ENCODE data around the gene PARP12. TPM values are rescaled to one million over a fixed set of nuclear protein-coding genes. Genes with fewer than 3 reads are reported as not detected.

PARP12 gene
- total RNA-seq, 3 donors from 2014 or later (not counting 1 experiment from before 2014, with no cell fraction given) = 116 to 151 (median 130) TPM

DNA sequence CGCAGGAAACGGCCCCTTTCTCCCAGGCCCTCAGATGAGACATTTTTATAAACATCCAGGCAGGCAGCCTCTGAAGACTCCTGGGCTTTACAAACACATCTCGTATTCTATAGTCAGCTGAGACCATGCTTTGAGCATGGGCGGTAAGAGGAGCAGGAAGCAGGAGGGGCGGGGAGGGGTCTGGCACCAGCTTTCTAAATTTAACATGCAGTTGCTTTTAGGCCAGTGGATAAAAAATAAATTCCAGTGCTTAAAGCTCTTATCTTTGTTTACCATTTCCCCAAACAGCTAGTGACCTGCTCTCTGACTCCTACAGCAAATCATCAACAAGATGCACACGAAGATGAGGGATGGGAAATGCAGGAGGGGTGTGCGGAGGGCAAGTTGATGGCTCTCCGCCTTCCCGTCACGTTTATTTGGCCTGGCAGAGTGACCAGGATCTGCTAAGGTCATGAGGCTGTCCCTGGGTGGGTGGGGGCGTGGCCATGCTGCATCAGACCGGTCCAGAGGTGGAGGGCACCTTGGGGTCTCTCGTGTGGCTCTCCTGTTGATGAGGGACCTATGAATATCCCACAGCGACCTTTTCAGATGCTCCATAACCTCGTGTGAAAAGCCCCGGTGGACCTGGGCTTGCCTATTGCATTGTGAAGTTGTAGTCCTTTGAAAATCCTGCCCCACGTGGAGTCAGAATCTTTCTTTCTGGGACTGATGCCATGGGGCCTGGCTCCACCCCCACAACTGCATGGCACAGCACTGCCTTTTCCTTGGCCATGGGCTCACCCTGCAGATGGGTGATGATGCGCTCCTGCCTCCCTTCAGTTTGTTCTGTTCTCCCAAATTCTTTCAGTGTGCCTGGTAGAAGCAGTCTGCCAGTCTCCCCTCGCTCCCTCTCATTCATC, 67.5 kb downstream of the PARP12 start:
- Histone ChIP-seq H3K36me3 (ENCODE audit: control insufficient read depth, insufficient read depth, low read length) (no peaks in the 10 kb centered on the region), H3K27ac (ENCODE audit: low read length) (no peak overlapping the region), H3K9me3 (ENCODE audit: control insufficient read depth, insufficient read depth, low read length) (no peaks in the 10 kb centered on the region), H3K4me1 (ENCODE audit: control insufficient read depth, insufficient read depth, low read length) (no peaks in the 10 kb centered on the region), H3K27me3 (ENCODE audit: control insufficient read depth, insufficient read depth, low read length) (no peaks in the 10 kb centered on the region), H3K4me3 (ENCODE audit: low read length) (no peak overlapping the region)
- intact Hi-C loops (cut with micrococcal nuclease) = no loop called here
- Mint-ChIP-seq H3K9me3 (no peaks in the 10 kb centered on the region), H3K4me1 (peaks cover 0 to 3% of the 10 kb centered on the region in 2 donors), H3K27ac (no peak overlapping the region), H3K4me3 (no peak overlapping the region), H3K27me3 (ENCODE audit: low read depth in 2 of 2) (no peaks in the 10 kb centered on the region), H3K36me3 (no peaks in the 10 kb centered on the region)
- 77% methylated on average over 19 of the region's 19 CpGs for WGBS (ENCODE audit: insufficient coverage)
- TF ChIP-seq, protein P1, sequence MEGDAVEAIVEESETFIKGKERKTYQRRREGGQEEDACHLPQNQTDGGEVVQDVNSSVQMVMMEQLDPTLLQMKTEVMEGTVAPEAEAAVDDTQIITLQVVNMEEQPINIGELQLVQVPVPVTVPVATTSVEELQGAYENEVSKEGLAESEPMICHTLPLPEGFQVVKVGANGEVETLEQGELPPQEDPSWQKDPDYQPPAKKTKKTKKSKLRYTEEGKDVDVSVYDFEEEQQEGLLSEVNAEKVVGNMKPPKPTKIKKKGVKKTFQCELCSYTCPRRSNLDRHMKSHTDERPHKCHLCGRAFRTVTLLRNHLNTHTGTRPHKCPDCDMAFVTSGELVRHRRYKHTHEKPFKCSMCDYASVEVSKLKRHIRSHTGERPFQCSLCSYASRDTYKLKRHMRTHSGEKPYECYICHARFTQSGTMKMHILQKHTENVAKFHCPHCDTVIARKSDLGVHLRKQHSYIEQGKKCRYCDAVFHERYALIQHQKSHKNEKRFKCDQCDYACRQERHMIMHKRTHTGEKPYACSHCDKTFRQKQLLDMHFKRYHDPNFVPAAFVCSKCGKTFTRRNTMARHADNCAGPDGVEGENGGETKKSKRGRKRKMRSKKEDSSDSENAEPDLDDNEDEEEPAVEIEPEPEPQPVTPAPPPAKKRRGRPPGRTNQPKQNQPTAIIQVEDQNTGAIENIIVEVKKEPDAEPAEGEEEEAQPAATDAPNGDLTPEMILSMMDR (IDR thresholded peaks at IDR 0.05) = no peak
- ATAC-seq = no peak
- no peak for DNase-seq

DNA sequence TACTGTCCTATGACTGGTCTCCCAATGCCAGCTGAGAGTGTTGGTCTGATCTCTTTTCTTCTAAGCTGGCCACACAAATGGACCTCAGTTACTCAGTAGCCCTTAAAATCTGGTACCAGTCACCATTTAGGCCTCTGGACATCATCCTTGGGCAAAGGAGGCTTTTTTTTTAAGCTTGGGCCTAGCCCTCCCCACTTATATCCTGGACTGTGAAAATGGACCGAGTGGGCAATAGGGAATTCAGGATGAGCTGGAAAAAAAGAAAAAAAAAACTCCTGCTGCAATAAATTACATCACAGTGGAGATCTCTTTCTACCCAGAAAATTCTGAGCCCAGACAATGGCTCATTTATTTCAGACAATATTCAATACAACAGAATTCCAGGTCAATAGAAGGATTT, 68.4 kb downstream of the PARP12 start:
- Histone ChIP-seq H3K27ac (ENCODE audit: low read length) (no peak overlapping the region), H3K27me3 (ENCODE audit: control insufficient read depth, insufficient read depth, low read length) (no peaks in the 10 kb centered on the region), H3K4me3 (ENCODE audit: low read length) (no peak overlapping the region), H3K36me3 (ENCODE audit: control insufficient read depth, insufficient read depth, low read length) (no peaks in the 10 kb centered on the region), H3K9me3 (ENCODE audit: control insufficient read depth, insufficient read depth, low read length) (no peaks in the 10 kb centered on the region), H3K4me1 (ENCODE audit: control insufficient read depth, insufficient read depth, low read length) (no peaks in the 10 kb centered on the region)
- no peaks in the 10 kb centered on the region for H3K9me3 Mint-ChIP-seq
- no peak for ATAC-seq
- TF ChIP-seq, protein P1 (IDR thresholded peaks at IDR 0.05) = no peak
- intact Hi-C loops (cut with micrococcal nuclease) = no loop called here
- H3K4me1 Mint-ChIP-seq = peaks cover 0 to 9% of the 10 kb centered on the region in 2 donors
- no peak overlapping the region for H3K4me3 Mint-ChIP-seq
- H3K36me3 Mint-ChIP-seq = no peaks in the 10 kb centered on the region
- WGBS (ENCODE audit: insufficient coverage) = no CpG with 5 or more reads among the region's 1 CpG
- peak overlapping the region in 1 of 2 donors; percentile 18 for H3K27ac Mint-ChIP-seq
- H3K27me3 Mint-ChIP-seq (ENCODE audit: low read depth in 2 of 2) = no peaks in the 10 kb centered on the region
- DNase-seq = no peak

DNA sequence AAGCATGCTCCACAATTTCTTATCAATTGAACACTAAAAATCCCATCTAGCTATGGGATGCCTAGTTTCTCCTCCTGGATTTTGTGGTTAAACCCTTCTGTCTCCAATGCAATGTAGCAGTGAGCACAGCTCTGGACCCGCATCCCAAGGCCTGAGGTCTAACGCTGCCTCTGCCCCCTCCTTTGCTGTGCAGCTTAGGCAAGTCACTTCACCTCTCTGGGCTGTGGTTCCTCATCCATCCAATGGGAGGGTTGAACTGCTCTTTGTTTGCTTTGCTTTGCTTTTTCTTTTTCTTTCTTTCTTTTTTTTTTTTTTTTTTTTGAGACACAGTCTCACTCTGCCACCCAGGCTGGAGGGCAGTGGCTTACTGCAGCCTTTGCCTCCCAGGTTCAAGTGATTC, 69.2 kb downstream of the PARP12 start:
- Histone ChIP-seq H3K9me3 (ENCODE audit: control insufficient read depth, insufficient read depth, low read length) (no peaks in the 10 kb centered on the region), H3K27me3 (ENCODE audit: control insufficient read depth, insufficient read depth, low read length) (no peaks in the 10 kb centered on the region), H3K36me3 (ENCODE audit: control insufficient read depth, insufficient read depth, low read length) (no peaks in the 10 kb centered on the region), H3K27ac (ENCODE audit: low read length) (no peak overlapping the region), H3K4me3 (ENCODE audit: low read length) (no peak overlapping the region), H3K4me1 (ENCODE audit: control insufficient read depth, insufficient read depth, low read length) (no peaks in the 10 kb centered on the region)
- Mint-ChIP-seq H3K9me3 (no peaks in the 10 kb centered on the region), H3K36me3 (no peaks in the 10 kb centered on the region), H3K4me1 (peaks cover 0 to 11% of the 10 kb centered on the region in 2 donors), H3K4me3 (no peak overlapping the region), H3K27me3 (ENCODE audit: low read depth in 2 of 2) (no peaks in the 10 kb centered on the region), H3K27ac (no peak overlapping the region)
- intact Hi-C loops (cut with micrococcal nuclease) = no loop called here
- TF ChIP-seq, protein P1 (IDR thresholded peaks at IDR 0.05) = no peak
- 100% methylated on average over 2 of the region's 2 CpGs for WGBS (ENCODE audit: insufficient coverage)
- DNase-seq (no peak), ATAC-seq (no peak)

Data from natural killer cell (primary cell).